Uterus (tissue), 2 donors: Measurements from ENCODE around the gene ARID3B.
"Not testable (repeated sequence)": the region's sequence is repeated elsewhere in the genome, so short reads cannot be mapped to it uniquely, and the experiment has no call there.

Experiments
- POLR2A ChIP-seq, 2 donors: fragments of 450-650 bp; IDR thresholded peaks; one replicate each; pipeline ENCODE4 v1.6.1; 2016; ENCODE audit warnings: antibody characterized with exemption in 2 of 2, mild to moderate bottlenecking in 1 of 2, moderate library complexity in 1 of 2
- TF ChIP-seq, protein P1 (sequence below), 4 experiments: fragments of 200-600 bp in 2 of 4; fragments of 450-650 bp in 2 of 4; sonication (generic) in 2 of 4; IDR thresholded peaks; one replicate each; pipeline ENCODE4 v1.5.1; 2016 to 2019; ENCODE audit warnings: antibody characterized with exemption in 4 of 4, mild to moderate bottlenecking in 2 of 4, moderate library complexity in 1 of 4

DNA sequence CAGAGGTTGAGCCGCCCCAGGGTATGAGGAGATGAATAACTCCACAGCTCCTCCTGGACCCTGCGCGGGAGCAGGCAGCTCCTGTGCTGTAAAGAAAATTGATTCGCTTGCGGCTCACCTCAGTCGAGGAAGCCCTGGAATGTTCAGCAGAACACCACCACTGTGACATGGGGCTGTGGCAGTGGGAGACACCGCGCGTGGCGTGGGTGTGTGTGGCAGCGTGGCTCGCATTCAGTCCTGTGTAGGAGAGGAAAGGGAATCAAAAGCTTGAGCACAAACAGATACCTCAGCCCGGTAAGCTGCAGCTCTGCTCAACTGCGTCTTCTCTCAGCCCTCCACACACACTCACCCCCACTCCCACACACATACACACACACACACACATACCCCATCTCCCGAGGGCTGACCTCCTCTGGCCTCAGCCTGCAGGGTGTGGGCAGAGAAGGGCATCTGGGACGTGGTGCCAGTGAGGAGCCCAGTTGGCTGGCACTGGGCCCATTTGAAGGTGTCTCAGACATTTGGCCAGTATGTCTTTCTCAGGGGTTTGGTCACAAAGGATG lies 56.2 kb downstream of the ARID3B start:
- TF ChIP-seq, protein P1, sequence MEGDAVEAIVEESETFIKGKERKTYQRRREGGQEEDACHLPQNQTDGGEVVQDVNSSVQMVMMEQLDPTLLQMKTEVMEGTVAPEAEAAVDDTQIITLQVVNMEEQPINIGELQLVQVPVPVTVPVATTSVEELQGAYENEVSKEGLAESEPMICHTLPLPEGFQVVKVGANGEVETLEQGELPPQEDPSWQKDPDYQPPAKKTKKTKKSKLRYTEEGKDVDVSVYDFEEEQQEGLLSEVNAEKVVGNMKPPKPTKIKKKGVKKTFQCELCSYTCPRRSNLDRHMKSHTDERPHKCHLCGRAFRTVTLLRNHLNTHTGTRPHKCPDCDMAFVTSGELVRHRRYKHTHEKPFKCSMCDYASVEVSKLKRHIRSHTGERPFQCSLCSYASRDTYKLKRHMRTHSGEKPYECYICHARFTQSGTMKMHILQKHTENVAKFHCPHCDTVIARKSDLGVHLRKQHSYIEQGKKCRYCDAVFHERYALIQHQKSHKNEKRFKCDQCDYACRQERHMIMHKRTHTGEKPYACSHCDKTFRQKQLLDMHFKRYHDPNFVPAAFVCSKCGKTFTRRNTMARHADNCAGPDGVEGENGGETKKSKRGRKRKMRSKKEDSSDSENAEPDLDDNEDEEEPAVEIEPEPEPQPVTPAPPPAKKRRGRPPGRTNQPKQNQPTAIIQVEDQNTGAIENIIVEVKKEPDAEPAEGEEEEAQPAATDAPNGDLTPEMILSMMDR (IDR thresholded peaks at IDR 0.05), result not testable (repeated sequence)
- TF ChIP-seq POLR2A (IDR thresholded peaks at IDR 0.05), result not testable (repeated sequence)
